GM23248 (cell line): ENCODE measurements around the gene KATNA1.

Source experiments
- EZH2 ChIP-seq: fragments of 200-600 bp; sonication (generic); IDR thresholded peaks from 2 replicates; pipeline ENCODE4 v1.6.1; 2018; ENCODE audit warnings: antibody characterized with exemption, mild to moderate bottlenecking; ENCODE audit not compliant: insufficient read depth, poor library complexity, severe bottlenecking
- EZH2phosphoT487 ChIP-seq: fragments of 200-600 bp; sonication (generic); IDR thresholded peaks from 2 replicates; pipeline ENCODE4 v1.6.1; 2018; ENCODE audit warnings: antibody characterized with exemption, moderate library complexity, mild to moderate bottlenecking, low read depth; ENCODE audit not compliant: insufficient read depth

DNA sequence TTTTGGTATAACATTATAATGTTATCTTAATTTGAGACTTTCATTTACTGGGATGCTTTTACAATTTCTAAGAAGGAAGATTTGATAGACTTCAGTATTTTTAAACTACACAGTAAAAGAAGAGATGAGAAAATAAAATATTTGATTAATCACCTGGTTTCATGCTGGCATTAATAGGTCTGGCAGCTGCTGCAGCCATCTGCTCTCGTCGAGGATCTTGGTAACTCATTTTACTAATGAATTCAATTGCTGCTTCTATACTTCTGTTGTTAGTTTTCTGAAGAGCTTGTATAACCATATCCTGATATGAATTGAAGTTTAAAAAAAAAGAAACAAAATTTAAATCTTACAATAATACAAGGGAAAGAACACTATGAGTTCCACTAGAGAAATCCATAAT lies 46.4 kb upstream of the KATNA1 start:
- TF ChIP-seq EZH2phosphoT487: no peak
- no peak for TF ChIP-seq EZH2
